WI38 (cell line): ENCODE measurements around the gene ALDH5A1.

ENCODE experiments used
- H3K4me3 ChIP-seq: 2 replicates; pipeline ENCODE4 v1.5.1; 2011; ENCODE audit warnings: low read depth, mild to moderate bottlenecking, control low read depth, low read length
- TF ChIP-seq, protein P1 (sequence below): IDR thresholded peaks from 2 replicates; pipeline ENCODE4 v1.5.1; 2012; ENCODE audit warnings: low read depth, mild to moderate bottlenecking, control low read depth, low read length

Gene ALDH5A1

DNA sequence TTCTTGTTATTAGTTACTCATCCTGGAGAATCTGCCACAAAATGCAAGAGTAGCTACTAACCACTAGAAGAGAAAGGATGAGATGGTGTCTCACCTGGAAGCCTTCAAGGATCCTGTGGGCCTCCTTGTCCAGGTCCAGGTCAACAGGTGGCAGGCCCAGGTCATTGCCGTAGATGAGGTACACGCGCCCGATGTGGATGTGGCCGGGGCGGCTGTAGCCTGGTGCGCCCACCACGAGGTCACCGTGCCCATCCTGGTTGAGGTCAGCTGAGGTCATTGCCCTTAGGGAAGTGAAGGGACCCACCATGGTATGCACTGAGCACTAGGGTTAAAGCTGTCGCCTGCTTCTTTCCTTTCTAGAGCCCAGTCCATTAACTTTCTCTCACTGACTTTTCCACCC is 40.8 kb upstream of the ALDH5A1 start:
- TF ChIP-seq, protein P1, sequence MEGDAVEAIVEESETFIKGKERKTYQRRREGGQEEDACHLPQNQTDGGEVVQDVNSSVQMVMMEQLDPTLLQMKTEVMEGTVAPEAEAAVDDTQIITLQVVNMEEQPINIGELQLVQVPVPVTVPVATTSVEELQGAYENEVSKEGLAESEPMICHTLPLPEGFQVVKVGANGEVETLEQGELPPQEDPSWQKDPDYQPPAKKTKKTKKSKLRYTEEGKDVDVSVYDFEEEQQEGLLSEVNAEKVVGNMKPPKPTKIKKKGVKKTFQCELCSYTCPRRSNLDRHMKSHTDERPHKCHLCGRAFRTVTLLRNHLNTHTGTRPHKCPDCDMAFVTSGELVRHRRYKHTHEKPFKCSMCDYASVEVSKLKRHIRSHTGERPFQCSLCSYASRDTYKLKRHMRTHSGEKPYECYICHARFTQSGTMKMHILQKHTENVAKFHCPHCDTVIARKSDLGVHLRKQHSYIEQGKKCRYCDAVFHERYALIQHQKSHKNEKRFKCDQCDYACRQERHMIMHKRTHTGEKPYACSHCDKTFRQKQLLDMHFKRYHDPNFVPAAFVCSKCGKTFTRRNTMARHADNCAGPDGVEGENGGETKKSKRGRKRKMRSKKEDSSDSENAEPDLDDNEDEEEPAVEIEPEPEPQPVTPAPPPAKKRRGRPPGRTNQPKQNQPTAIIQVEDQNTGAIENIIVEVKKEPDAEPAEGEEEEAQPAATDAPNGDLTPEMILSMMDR = no peak
- H3K4me3 ChIP-seq = no peak overlapping the region

DNA sequence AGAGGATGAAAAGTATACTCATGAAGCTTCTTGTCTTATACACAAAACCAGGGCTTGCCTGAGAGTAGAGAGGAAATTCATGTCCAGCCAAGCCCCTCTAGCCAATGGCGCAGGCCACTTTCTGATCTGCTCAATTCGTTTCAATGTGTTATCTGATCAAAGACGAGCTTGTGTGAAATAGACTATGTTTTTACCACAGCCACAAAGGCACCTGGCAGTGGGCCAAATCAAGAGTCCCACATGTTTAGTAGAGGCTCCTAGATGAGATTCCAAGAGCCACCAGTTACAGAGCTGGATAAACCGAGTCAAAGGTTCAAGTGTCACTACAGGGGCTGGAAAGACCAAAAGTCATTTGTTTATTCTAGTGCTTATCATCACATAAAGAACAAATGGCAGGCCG is 40.3 kb upstream of the ALDH5A1 start:
- H3K4me3 ChIP-seq = no peak overlapping the region
- TF ChIP-seq, protein P1 = no peak

DNA sequence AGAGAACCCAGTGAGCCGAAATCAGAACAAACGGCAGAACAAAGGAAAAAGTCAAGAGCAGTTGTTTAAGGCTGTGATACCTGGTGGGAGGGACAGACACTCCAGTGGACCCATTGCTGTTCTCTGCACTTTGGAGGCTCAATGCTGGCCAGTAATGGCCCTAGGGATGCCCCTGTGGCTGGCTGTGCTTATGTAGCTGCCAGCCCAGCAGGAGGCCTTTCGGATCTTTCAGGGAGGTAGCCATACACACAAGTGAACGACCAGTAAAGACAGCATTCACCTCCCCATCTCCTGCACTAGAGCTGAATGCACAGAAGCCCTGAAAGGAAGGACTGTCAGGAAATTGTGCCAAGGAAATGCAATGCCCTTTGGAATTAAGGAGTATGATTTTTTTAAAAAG is 39.7 kb upstream of the ALDH5A1 start:
- TF ChIP-seq, protein P1 = no peak

DNA sequence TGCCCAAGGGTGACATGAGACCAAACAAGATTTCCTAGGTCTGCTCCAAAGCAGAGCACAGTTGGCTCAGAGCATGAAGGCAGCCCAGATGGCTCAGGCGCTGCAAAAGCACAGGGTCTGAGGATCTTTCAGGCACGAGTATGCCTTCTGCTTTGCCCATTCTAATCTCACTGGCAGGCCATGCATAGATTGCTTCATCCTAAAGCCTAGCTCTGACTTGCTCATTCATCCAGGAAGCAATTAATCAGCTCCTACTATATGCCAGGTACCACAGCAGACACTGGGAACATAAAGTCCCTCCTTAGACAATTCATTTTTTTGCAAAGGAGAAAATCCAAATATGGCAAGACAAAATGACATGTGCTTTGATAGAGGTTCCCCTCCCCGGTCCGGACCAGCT is 36.6 kb upstream of the ALDH5A1 start:
- TF ChIP-seq, protein P1 = no peak
- no peak overlapping the region for H3K4me3 ChIP-seq

More for the DNA sequence above, 39.7 kb upstream of the ALDH5A1 start:
- no peak overlapping the region for H3K4me3 ChIP-seq

DNA sequence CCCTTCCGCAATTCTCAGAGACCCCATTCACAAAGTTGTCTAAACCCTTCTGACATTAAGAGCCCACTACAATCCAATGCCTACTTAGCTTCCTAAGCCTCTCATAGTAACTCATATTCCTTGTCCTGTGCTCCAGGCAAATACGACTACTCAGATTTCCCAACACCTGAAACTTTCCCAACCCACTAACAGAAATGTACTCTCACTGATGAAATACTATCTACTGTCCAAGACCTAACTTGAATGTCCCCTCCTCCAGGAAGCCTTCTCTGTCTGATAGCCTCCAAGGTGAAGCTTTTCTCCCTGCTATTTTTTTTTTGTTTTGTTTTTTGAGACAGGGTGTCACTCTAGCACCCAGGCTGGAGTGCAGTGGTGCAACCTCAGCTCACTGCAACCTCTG is 35.8 kb upstream of the ALDH5A1 start:
- TF ChIP-seq, protein P1 = no peak
- H3K4me3 ChIP-seq = no peak overlapping the region

DNA sequence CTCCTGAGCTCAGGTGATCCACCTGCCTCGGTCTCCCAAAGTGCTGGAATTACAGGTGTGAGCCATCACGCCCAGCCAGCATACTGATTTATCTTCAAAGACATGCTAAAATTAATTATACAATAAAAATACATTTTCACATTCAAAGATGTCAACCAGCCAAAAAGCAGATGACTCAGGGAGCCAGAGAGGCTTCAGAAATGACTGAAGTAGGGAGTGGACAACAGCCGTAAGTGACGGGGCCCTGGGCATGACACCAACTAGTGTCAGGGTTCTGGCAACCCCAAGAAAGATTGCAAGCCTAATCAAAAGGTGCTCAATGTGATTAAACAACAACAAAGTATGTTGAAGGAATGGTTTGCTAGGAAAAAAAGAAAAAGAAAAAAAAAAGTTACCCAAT is 33.8 kb upstream of the ALDH5A1 start:
- TF ChIP-seq, protein P1 = no peak
- H3K4me3 ChIP-seq = no peak overlapping the region

DNA sequence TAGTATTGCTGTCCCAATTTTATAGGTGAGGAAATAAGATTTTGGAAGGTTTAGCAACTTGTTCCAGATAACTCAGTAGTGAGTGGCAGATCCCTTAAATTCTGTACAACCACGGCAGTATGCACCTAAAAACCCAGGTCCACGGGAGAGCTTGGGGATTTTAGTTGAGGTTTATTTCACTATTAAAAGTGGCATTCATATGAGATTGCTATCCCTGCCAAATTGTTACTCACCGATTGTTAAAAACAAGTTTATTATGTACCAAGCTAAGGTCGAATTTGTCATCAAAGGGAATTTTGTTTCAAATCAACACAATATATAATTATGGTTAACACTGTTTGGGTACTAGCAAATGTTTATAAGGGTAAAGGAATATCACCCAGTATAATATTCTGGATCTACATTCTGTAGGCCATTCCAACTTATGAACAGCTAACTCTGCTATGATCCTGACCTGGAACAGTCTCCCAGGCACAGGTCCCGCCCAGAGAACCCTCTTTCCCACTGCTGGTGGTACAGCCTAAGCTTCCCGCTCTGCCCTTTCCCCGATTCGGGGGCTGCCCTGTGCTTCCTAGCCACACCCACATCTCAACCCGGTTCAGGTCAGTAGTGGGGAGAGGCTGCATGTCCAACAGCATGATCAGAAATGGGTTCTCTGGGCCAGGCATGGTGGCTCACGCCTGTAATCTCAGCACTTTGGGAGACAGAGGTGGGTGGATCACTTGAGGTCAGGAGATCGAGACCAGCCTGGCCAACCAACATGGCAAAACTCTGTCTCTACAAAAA is 30.3 kb upstream of the ALDH5A1 start:
- H3K4me3 ChIP-seq = no peak overlapping the region
- TF ChIP-seq, protein P1 = no peak
